DMS79 treated with DMSO at 0.1 percent for 48 hours (cell line): Measurements from ENCODE around the gene OR5D14.

Experiments
- DNase-seq: peaks from one replicate; lab custom pipeline; 2025; lab: John Stamatoyannopoulos, UW

OR5D14 gene

GRCh38 chr11:55795256-55795655 is at the start of gene OR5D14:
TSS of gene OR5D14 (plus strand) at chr11:55795556. CDS start at chr11:55795556, 0 bp downstream.
- no peak for DNase-seq

GRCh38 chr11:55773138-55773537 is 22.2 kb upstream of the OR5D14 start, which contains the start of gene OR5D13:
TSS of gene OR5D13 (plus strand) at chr11:55773438. CDS start at chr11:55773438, 0 bp downstream.
- DNase-seq: no peak

GRCh38 chr11:55791606-55792005 is 3.8 kb upstream of the OR5D14 start:
- DNase-seq: no peak

GRCh38 chr11:55793321-55793720 is 2.0 kb upstream of the OR5D14 start:
- DNase-seq: no peak

GRCh38 chr11:55806248-55806647 is 10.9 kb downstream of the OR5D14 start:
- DNase-seq: no peak

- DNase-seq: no peak
These were observed 15.7 kb downstream of the OR5D14 start, which contains the start of gene OR5L1 for GRCh38 chr11:55811067-55811466. TSS of gene OR5L1 (plus strand) at chr11:55811367. CDS start at chr11:55811467, 100 bp downstream.

GRCh38 chr11:55819330-55819729 is 24.0 kb downstream of the OR5D14 start, which contains the start of gene OR5D18:
TSS of gene OR5D18 (plus strand) at chr11:55819630. CDS start at chr11:55819630, 0 bp downstream.
- DNase-seq: no peak

- DNase-seq: no peak
These were observed 31.6 kb downstream of the OR5D14 start, which contains the start of gene OR5L2 for GRCh38 chr11:55826919-55827318. TSS of gene OR5L2 (plus strand) at chr11:55827219. CDS start at chr11:55827219, 0 bp downstream.

GRCh38 chr11:55838452-55838851 is 43.1 kb downstream of the OR5D14 start, which contains the start of gene OR5D16:
TSS of gene OR5D16 (plus strand) at chr11:55838752. CDS start at chr11:55838752, 0 bp downstream.
- DNase-seq: no peak
